K562 (cell line): Measurements from ENCODE around the gene TF. TPM values are rescaled to one million over a fixed set of nuclear protein-coding genes. Genes with fewer than 3 reads are reported as not detected.

Experiments used
- ATAC-seq: fragments of 200-7000 bp; cut with Tn5 transposase; 3 replicates; pipeline ENCODE4 v1.9.1; 2020; ENCODE audit warnings: moderate library complexity
- BruUV-seq: library from RNA; stranded (reverse); fragments of 400-500 nt; replicated peaks from 2 replicates; lab custom pipeline; 2021; lab: Mats Ljungman, UMichigan
- CTCF ChIA-PET: fragments of 300-600 bp; formaldehyde crosslinking; extraction: SDS; loops from one replicate; lab custom pipeline; 2021; ENCODE audit warnings: low intra/inter-chr PET ratio; lab: Yijun Ruan, JAX
- POLR2A ChIA-PET: fragments of 300-600, 350-650 bp; sonication (Branson Sonifier 250); formaldehyde crosslinking; extraction: SDS; loops from one replicate; lab custom pipeline; 2021; ENCODE audit warnings: antibody characterized with exemption, inconsistent platforms; lab: Yijun Ruan, JAX
- DNase-seq, 4 experiments: peaks; one replicate each; pipeline versions ENCODE4 v3.0.0 to v3.0.0-alpha.2; 2011 to 2018; ENCODE audit warnings: low spot score in 3 of 4, mixed read lengths in 3 of 4; ENCODE audit errors: extremely low read depth in 1 of 4
- FAIRE-seq: peaks from 2 replicates; lab custom pipeline; 2011; peaks lifted over from hg19 to GRCh38; lab: Jason Lieb, UNC
- H2AFZ ChIP-seq: 2 replicates; pipeline ENCODE4 v1.6.0; 2011; ENCODE audit warnings: low read depth, low read length, control low read depth, inconsistent platforms
- H3K27ac ChIP-seq: fragments of 200-600 bp; 3 replicates; pipeline ENCODE4 v1.8.0; 2011; ENCODE audit warnings: low read depth, mild to moderate bottlenecking, control low read depth, inconsistent platforms, low read length, moderate library complexity, mixed read lengths; ENCODE audit errors: extremely low read depth
- H3K27me3 ChIP-seq, 2 experiments: fragments of 300-600 bp in 1 of 2; 2 replicates in 1 of 2; 3 replicates in 1 of 2; pipeline versions ENCODE4 v1.6.0 to v1.8.0; 2011; ENCODE audit warnings: inconsistent platforms in 2 of 2, low read length in 2 of 2, mild to moderate bottlenecking in 1 of 2, mixed read lengths in 1 of 2, moderate library complexity in 1 of 2; ENCODE audit not compliant: control insufficient read depth in 2 of 2, insufficient read depth in 2 of 2
- H3K36me3 ChIP-seq: fragments of 300-600 bp; 3 replicates; pipeline ENCODE4 v1.8.0; 2011; ENCODE audit warnings: mild to moderate bottlenecking, low read length, inconsistent platforms; ENCODE audit not compliant: control insufficient read depth, insufficient read depth
- H3K4me1 ChIP-seq, 2 experiments: fragments of 200-600 bp in 1 of 2; replicated peaks in 1 of 2; 2 replicates in 1 of 2; 3 replicates in 1 of 2; pipeline versions ENCODE4 v1.5.1 to v1.8.0; 2011; ENCODE audit warnings: inconsistent platforms in 2 of 2, low read length in 2 of 2, mild to moderate bottlenecking in 1 of 2, mixed read lengths in 1 of 2, moderate library complexity in 1 of 2; ENCODE audit not compliant: control insufficient read depth in 2 of 2, insufficient read depth in 2 of 2
- H3K4me2 ChIP-seq: 2 replicates; pipeline ENCODE4 v1.6.1; 2011; ENCODE audit warnings: low read length, control low read depth, inconsistent platforms, mixed read lengths; ENCODE audit not compliant: insufficient read depth
- H3K4me3 ChIP-seq: fragments of 200-600 bp; sonication (generic), shearing (Covaris generic); 2 replicates; pipeline ENCODE4 v1.5.1; 2016; ENCODE audit warnings: control low read depth, inconsistent platforms
- H3K79me2 ChIP-seq: fragments of 200-600 bp; 3 replicates; pipeline ENCODE4 v1.8.0; 2011; ENCODE audit warnings: low read length, inconsistent platforms; ENCODE audit not compliant: control insufficient read depth, insufficient read depth
- H3K9ac ChIP-seq, 2 experiments: 2 replicates each; pipeline versions ENCODE4 v1.6.0 to v1.6.1; 2011; ENCODE audit warnings: low read depth in 2 of 2, low read length in 2 of 2, control low read depth in 1 of 2, inconsistent platforms in 1 of 2, mild to moderate bottlenecking in 1 of 2, mixed read lengths in 1 of 2; ENCODE audit not compliant: insufficient read depth in 1 of 2
- H3K9me1 ChIP-seq: one replicate; pipeline ENCODE4 v1.6.0; 2011; ENCODE audit warnings: inconsistent platforms, mild to moderate bottlenecking, low read length, moderate library complexity; ENCODE audit not compliant: control insufficient read depth, insufficient read depth
- H3K9me3 ChIP-seq: replicated peaks from 2 replicates; pipeline ENCODE4 v1.5.1; 2011; ENCODE audit warnings: low read depth, low read length, inconsistent platforms; ENCODE audit not compliant: control insufficient read depth, insufficient read depth
- H4K20me1 ChIP-seq: replicated peaks from 2 replicates; pipeline ENCODE4 v1.6.1; 2011; ENCODE audit warnings: low read length, inconsistent platforms, mixed read lengths; ENCODE audit not compliant: control insufficient read depth, insufficient read depth
- CEBPZ ChIP-seq: fragments of 150-350 bp; IDR thresholded peaks from 2 replicates; pipeline ENCODE4 v1.6.1; 2014; ENCODE audit warnings: low read depth, mild to moderate bottlenecking, low read length, borderline replicate concordance
- CHAMP1 ChIP-seq: fragments of 450-650 bp; IDR thresholded peaks from 2 replicates; pipeline ENCODE4 v1.6.1; 2016; ENCODE audit warnings: mild to moderate bottlenecking
- HNRNPUL1 ChIP-seq: fragments of 200-400 bp; formaldehyde crosslinking; IDR thresholded peaks from 2 replicates; pipeline ENCODE4 v1.6.1; 2017; ENCODE audit warnings: low read length
- HOMEZ ChIP-seq: fragments of 250-450 bp; sonication (Bioruptor Pico); IDR thresholded peaks from 2 replicates; pipeline ENCODE4 v1.4.0; 2020; ENCODE audit warnings: mild to moderate bottlenecking, moderate library complexity
- MAFK ChIP-seq: IDR thresholded peaks from 2 replicates; pipeline ENCODE4 v1.6.1; 2011; ENCODE audit warnings: low read length, improper control_type of control experiment
- RCOR1 ChIP-seq, 2 experiments: IDR thresholded peaks; 2 replicates each; pipeline ENCODE4 v1.6.1; 2012; ENCODE audit warnings: low read depth in 2 of 2, low read length in 2 of 2, borderline replicate concordance in 1 of 2, improper control_type of control experiment in 1 of 2
- RNF219 ChIP-seq: fragments of 250-450 bp; sonication (Bioruptor Pico); IDR thresholded peaks from 2 replicates; pipeline ENCODE4 v1.5.0; 2022; ENCODE audit warnings: mild to moderate bottlenecking
- SAP30 ChIP-seq: fragments of 200-600 bp; sonication (generic); IDR thresholded peaks from 2 replicates; pipeline ENCODE4 v1.6.1; 2012; ENCODE audit warnings: borderline replicate concordance, low read depth, mild to moderate bottlenecking, moderate library complexity, low read length, control low read depth, inconsistent platforms; ENCODE audit not compliant: insufficient read depth, poor library complexity, severe bottlenecking
- ZNF277 ChIP-seq: fragments of 250-450 bp; sonication (Bioruptor Pico); IDR thresholded peaks from 2 replicates; pipeline ENCODE4 v1.8.0; 2022; ENCODE audit warnings: inconsistent platforms, mild to moderate bottlenecking, moderate library complexity, borderline replicate concordance
- ZSCAN29 ChIP-seq: fragments of 450-650 bp; IDR thresholded peaks from 2 replicates; pipeline ENCODE4 v1.6.1; 2017
- WGBS: fragments of 100-300 bp; shearing (Covaris generic); methylation state at CpG from one replicate; pipeline ENCODE4 v1.1.6; 2016; ENCODE audit warnings: low coverage, mixed read lengths; ENCODE audit not compliant: insufficient coverage; ENCODE audit errors: missing lambda C conversion rate; 5-methylcytosine and 5-hydroxymethylcytosine counted together
- in situ Hi-C: fragments of 300-500 bp; cut with MboI; formaldehyde crosslinking; loops from 4 replicates; pipeline ENCODE4 v1.15.0; 2018; ENCODE audit warnings: inconsistent platforms, mixed read lengths
- intact Hi-C: fragments of 100-400 bp; cut with micrococcal nuclease; formaldehyde crosslinking; loops from 2 replicates; pipeline ENCODE4 v1.14.2; 2022
- polyA plus RNA-seq, 8 experiments: library from polyadenylated mRNA; depleted of rRNA in 4 of 8; stranded (reverse) in 5 of 8; unstranded in 3 of 8; fragments of >200 nt; fragmentation: Nextera tagmentation in 2 of 8; fragmentation: Illumina TruSeq in 1 of 8; extraction: Ambion mirVana in 2 of 8; extraction: Trizol in 1 of 8; gene quantifications; 2 replicates each; pipeline versions ENCODE4 v1.2.1 to v1.2.3, GENCODE V29; 2011 to 2014; ENCODE audit warnings: inconsistent platforms in 1 of 8, missing spikeins in 1 of 8
- total RNA-seq, 7 experiments: library from RNA; depleted of rRNA in 6 of 7; stranded (reverse); fragments of >200 nt in 6 of 7; fragmentation: Illumina TruSeq in 2 of 7; extraction: Trizol in 2 of 7; gene quantifications; 2 replicates each; pipeline versions ENCODE4 v1.2.1 to v1.2.3, GENCODE V29; 2011 to 2021; ENCODE audit warnings: low replicate concordance in 1 of 7

The TF gene
- total and polyA plus RNA-seq, 9 of the 15 experiments (the other 6 are each of a cell fraction or from before 2014, with no cell fraction given): 0.09 to 9.2 (median 3.1) TPM

GRCh38 chr3:133804896-133805295 lies 58.7 kb downstream of the TF start:
- no peak for FAIRE-seq
- CTCF ChIA-PET: no interaction called here
- peaks cover 24% of the 10 kb centered on the region for H3K79me2 ChIP-seq
- H3K9me1 ChIP-seq: no peaks in the 10 kb centered on the region
- BruUV-seq: no TSS peak
- H3K27me3 ChIP-seq: no peaks in the 10 kb centered on the region
- no peak overlapping the region for H3K27ac ChIP-seq
- peak overlapping the region; percentile 98 for H2AFZ ChIP-seq
- in situ Hi-C loops: loop anchor here (5.0 to 25.0 kb wide), 4 partner anchors 133 to 1068 kb away; partner anchors contain the start of genes ANAPC13, CEP63 and TMEM108
- intact Hi-C loops: loop anchor here (2.0 kb wide), 1 partner anchor 142 kb away; no protein-coding TSS in a partner anchor
- TF ChIP-seq RNF219 (no peak), CEBPZ (no peak), MAFK (no peak), RCOR1 (IDR thresholded peaks at IDR 0.05; ENCODE audit: borderline replicate concordance in 1 of 2, low read depth in 2 of 2, low read length in 2 of 2) (no peak), ZNF277 (no peak), HOMEZ (CRISPR knock-in tag) (no peak), SAP30 (no peak), HNRNPUL1 (no peak), ZSCAN29 (no peak), CHAMP1 (no peak)
- H3K4me2 ChIP-seq: peak overlapping the region; percentile 91
- H3K36me3 ChIP-seq: peaks cover 25% of the 10 kb centered on the region; the same call in 2 of the 3 replicates
- no peaks in the 10 kb centered on the region; a peak in 1 of 5 replicates for H3K4me1 ChIP-seq
- no peak for ATAC-seq
- POLR2A ChIA-PET: no interaction called here
- H3K9me3 ChIP-seq: no peaks in the 10 kb centered on the region
- no peaks in the 10 kb centered on the region for H4K20me1 ChIP-seq
- WGBS: 40% methylated on average over 3 of the region's 4 CpGs
- H3K4me3 ChIP-seq: no peak overlapping the region
- H3K9ac ChIP-seq: no peak overlapping the region
- no peak for DNase-seq
